AG09319 (cell line): ENCODE measurements around the gene CFAP91.

Source experiments
- DNase-seq: peaks from one replicate; pipeline ENCODE4 v3.0.0-alpha.2; 2010; ENCODE audit warnings: low read depth; ENCODE audit errors: extremely low read depth
- CTCF ChIP-seq: IDR thresholded peaks from 2 replicates; pipeline ENCODE4 v1.5.1; 2011; ENCODE audit warnings: low read depth, mild to moderate bottlenecking, inconsistent platforms, low read length, moderate library complexity

Gene CFAP91

DNA sequence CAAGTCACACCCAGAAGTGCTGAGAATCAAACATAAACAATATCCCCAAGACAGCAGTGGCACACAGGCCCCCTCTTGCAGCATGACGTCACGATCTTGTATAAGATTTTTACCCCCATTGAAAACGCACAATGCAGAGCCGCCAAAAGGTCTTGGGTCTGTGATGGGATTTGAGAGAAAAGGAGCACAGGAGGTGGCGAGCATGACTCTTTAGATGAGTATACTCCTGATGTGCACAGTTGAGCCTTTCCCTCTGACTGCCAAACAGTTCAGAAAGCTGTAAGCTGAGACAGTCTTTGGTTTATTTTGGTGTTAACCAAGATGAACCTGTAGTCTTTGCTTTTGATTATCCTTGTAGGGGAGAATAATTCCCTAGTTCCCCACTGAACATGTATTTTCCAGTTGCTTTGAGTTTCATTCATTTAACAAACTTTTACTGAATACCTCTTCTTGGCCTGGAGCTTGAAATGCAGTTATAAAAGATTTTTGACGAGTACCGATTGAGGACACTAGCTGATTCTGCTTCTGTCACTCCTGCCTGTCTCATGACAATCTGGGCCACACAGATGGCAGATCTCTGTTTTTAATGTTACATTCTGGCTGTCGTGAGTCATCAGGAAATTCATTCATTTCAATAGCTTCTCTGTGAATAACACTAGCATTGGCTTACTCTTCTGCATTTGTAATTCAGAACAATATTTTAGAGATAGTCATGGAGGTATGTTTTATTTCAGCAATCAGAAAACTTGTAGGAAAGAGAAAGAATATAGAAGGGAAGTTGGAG lies 28.9 kb downstream of the CFAP91 start:
- DNase-seq, result no peak
- no peak for TF ChIP-seq CTCF

GRCh38 chr3:119733812-119734211 lies 31.0 kb downstream of the CFAP91 start:
- no peak for TF ChIP-seq CTCF
- DNase-seq, result no peak

GRCh38 chr3:119738741-119739140 lies 35.9 kb downstream of the CFAP91 start:
- TF ChIP-seq CTCF, result no peak
- no peak for DNase-seq

- TF ChIP-seq CTCF, result no peak
- no peak for DNase-seq
Measured at GRCh38 chr3:119741657-119742590, 39.1 kb downstream of the CFAP91 start.

GRCh38 chr3:119743921-119744320 lies 41.1 kb downstream of the CFAP91 start:
- no peak for DNase-seq
- TF ChIP-seq CTCF, result no peak

GRCh38 chr3:119745942-119746341 lies 43.1 kb downstream of the CFAP91 start:
- DNase-seq, result no peak
- TF ChIP-seq CTCF, result no peak

DNA sequence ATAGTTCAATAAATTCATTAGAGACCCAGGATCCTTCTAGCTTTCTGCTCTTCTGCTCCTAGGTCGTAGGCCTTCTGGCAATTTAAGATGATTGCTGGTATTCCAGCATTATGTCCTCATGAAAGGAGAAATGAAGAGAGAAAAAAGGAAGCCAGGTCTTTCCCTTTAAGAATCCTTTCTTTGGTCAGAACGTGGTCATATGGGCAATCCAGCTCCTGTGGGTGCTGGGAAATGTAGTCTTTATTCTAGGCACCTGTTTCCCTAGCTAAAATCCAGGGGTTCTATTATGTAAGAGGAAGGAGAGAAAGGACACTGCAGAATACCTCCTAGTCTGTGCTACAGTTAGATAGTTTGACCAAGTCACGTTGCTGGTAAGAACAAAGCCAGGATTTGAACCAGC lies 43.6 kb downstream of the CFAP91 start:
- no peak for DNase-seq
- no peak for TF ChIP-seq CTCF
